Testis (tissue), 2 donors: ENCODE results near the gene PRDM1.

Experiments used
- CTCF ChIP-seq, 3 experiments: fragments of 450-650 bp in 2 of 3; fragments of 200-600 bp in 1 of 3; sonication (generic) in 1 of 3; IDR thresholded peaks; one replicate each; pipeline ENCODE4 v1.5.1; 2016 to 2019; ENCODE audit warnings: antibody characterized with exemption in 3 of 3, mild to moderate bottlenecking in 2 of 3, moderate library complexity in 1 of 3
- POLR2A ChIP-seq: fragments of 450-650 bp; IDR thresholded peaks from one replicate; pipeline ENCODE4 v1.6.1; 2017; ENCODE audit warnings: antibody characterized with exemption, mild to moderate bottlenecking, moderate library complexity

GRCh38 chr6:106114492-106114891 is 28.4 kb downstream of the PRDM1 start:
- TF ChIP-seq CTCF (IDR thresholded peaks at IDR 0.05) = no peak
- TF ChIP-seq POLR2A = no peak
